Eye (tissue), 1 donor: ENCODE measurements around the gene SALL1.
A peak's percentile ranks its signal among the peaks of the same experiment; 100 is the strongest.

Source experiments
- DNase-seq: peaks from one replicate; pipeline ENCODE4 v3.0.0-alpha.2; 2015

Gene SALL1

GRCh38 chr16:51139568-51139967, 11.5 kb downstream of the SALL1 start:
- DNase-seq = no peak

- DNase-seq = no peak
Observed at GRCh38 chr16:51138178-51138577, 12.9 kb downstream of the SALL1 start.

- no peak for DNase-seq
Observed at GRCh38 chr16:51137097-51137496, 14.0 kb downstream of the SALL1 start.

- DNase-seq = no peak
Observed at GRCh38 chr16:51134876-51135275, 16.2 kb downstream of the SALL1 start.

- peak; percentile 57 for DNase-seq
Observed at GRCh38 chr16:51134269-51134812, 16.7 kb downstream of the SALL1 start.

- peak; percentile 37 for DNase-seq
Observed at GRCh38 chr16:51133688-51134087, 17.4 kb downstream of the SALL1 start.

GRCh38 chr16:51133183-51133582, 17.9 kb downstream of the SALL1 start:
- DNase-seq = no peak

- DNase-seq = peak; percentile 44
Observed at GRCh38 chr16:51132490-51133115, 18.5 kb downstream of the SALL1 start.

GRCh38 chr16:51131619-51132018, 19.5 kb downstream of the SALL1 start:
- no peak for DNase-seq

GRCh38 chr16:51129105-51129504, 22.0 kb downstream of the SALL1 start:
- peak; percentile 82 for DNase-seq

- no peak for DNase-seq
Observed at GRCh38 chr16:51125992-51126391, 25.1 kb downstream of the SALL1 start.

- DNase-seq = no peak
Observed at GRCh38 chr16:51124896-51125295, 26.2 kb downstream of the SALL1 start.

- DNase-seq = no peak
Observed at GRCh38 chr16:51121850-51122249, 29.2 kb downstream of the SALL1 start.

GRCh38 chr16:51120730-51121347, 30.2 kb downstream of the SALL1 start:
- DNase-seq = no peak

- no peak for DNase-seq
Observed at GRCh38 chr16:51119973-51120729, 30.9 kb downstream of the SALL1 start.

- no peak for DNase-seq
Observed at GRCh38 chr16:51119556-51119955, 31.5 kb downstream of the SALL1 start.

- peak; percentile 38 for DNase-seq
Observed at GRCh38 chr16:51116353-51116752, 34.7 kb downstream of the SALL1 start.

GRCh38 chr16:51114382-51114781, 36.7 kb downstream of the SALL1 start:
- peak; percentile 64 for DNase-seq

- peak; percentile 54 for DNase-seq
Observed at GRCh38 chr16:51113236-51114125, 37.6 kb downstream of the SALL1 start.

- no peak for DNase-seq
Observed at GRCh38 chr16:51112323-51112722, 38.7 kb downstream of the SALL1 start.

GRCh38 chr16:51111759-51112158, 39.3 kb downstream of the SALL1 start:
- DNase-seq = no peak

GRCh38 chr16:51110700-51111157, 40.3 kb downstream of the SALL1 start:
- DNase-seq = no peak

- DNase-seq = no peak
Observed at GRCh38 chr16:51109173-51109572, 41.9 kb downstream of the SALL1 start.
